Neuron (in vitro differentiated cells): ENCODE measurements around the gene TYW1B.
"Not testable (repeated sequence)": the region's sequence is repeated elsewhere in the genome, so short reads cannot be mapped to it uniquely, and the experiment has no call there.

Experiments used
- H2AFZ ChIP-seq: one replicate; pipeline ENCODE4 v1.6.1; 2013; ENCODE audit warnings: low read depth, mild to moderate bottlenecking, inconsistent platforms, low read length, moderate library complexity
- H3K27me3 ChIP-seq: one replicate; pipeline ENCODE4 v1.6.1; 2013; ENCODE audit warnings: low read length; ENCODE audit not compliant: insufficient read depth
- H3K36me3 ChIP-seq: one replicate; pipeline ENCODE4 v1.6.1; 2013; ENCODE audit warnings: low read length; ENCODE audit not compliant: insufficient read depth
- H3K4me1 ChIP-seq: one replicate; pipeline ENCODE4 v1.6.1; 2013; ENCODE audit warnings: low read length; ENCODE audit not compliant: insufficient read depth
- H3K4me3 ChIP-seq: 2 replicates; pipeline ENCODE4 v1.5.1; 2013; ENCODE audit warnings: mild to moderate bottlenecking, low read length, moderate library complexity
- H3K9me3 ChIP-seq: one replicate; pipeline ENCODE4 v1.6.1; 2013; ENCODE audit warnings: low read length

The TYW1B gene

GRCh38 chr7:72722694-72723093 is 105.3 kb downstream of the TYW1B start:
- H3K4me1 ChIP-seq, H3K9me3 ChIP-seq: not testable (repeated sequence)

GRCh38 chr7:72720890-72721289 is 107.1 kb downstream of the TYW1B start:
- H3K4me3 ChIP-seq, H2AFZ ChIP-seq, H3K36me3 ChIP-seq, H3K9me3 ChIP-seq, H3K4me1 ChIP-seq, H3K27me3 ChIP-seq: not testable (repeated sequence)

More at GRCh38 chr7:72722694-72723093, 105.3 kb downstream of the TYW1B start:
- not testable (repeated sequence) for H2AFZ ChIP-seq, H3K4me3 ChIP-seq, H3K27me3 ChIP-seq, H3K36me3 ChIP-seq

GRCh38 chr7:72717252-72717774 is 110.7 kb downstream of the TYW1B start:
- not testable (repeated sequence) for H2AFZ ChIP-seq

GRCh38 chr7:72711927-72712326 is 116.1 kb downstream of the TYW1B start:
- H3K27me3 ChIP-seq, H3K4me1 ChIP-seq, H3K4me3 ChIP-seq, H3K36me3 ChIP-seq, H3K9me3 ChIP-seq, H2AFZ ChIP-seq: not testable (repeated sequence)

More at GRCh38 chr7:72717252-72717774, 110.7 kb downstream of the TYW1B start:
- not testable (repeated sequence) for H3K9me3 ChIP-seq, H3K36me3 ChIP-seq, H3K4me3 ChIP-seq, H3K4me1 ChIP-seq, H3K27me3 ChIP-seq

GRCh38 chr7:72710983-72711382 is 117.0 kb downstream of the TYW1B start:
- Histone ChIP-seq H2AFZ (no peak overlapping the region), H3K4me3 (no peak overlapping the region), H3K27me3 (no peaks in the 10 kb centered on the region), H3K36me3 (peaks cover 2% of the 10 kb centered on the region), H3K9me3 (no peaks in the 10 kb centered on the region), H3K4me1 (no peaks in the 10 kb centered on the region)

GRCh38 chr7:72709909-72710308 is 118.1 kb downstream of the TYW1B start:
- no peaks in the 10 kb centered on the region for H3K9me3 ChIP-seq
- H3K4me1 ChIP-seq, result peaks cover 4% of the 10 kb centered on the region
- peaks cover 2% of the 10 kb centered on the region for H3K36me3 ChIP-seq
- H3K4me3 ChIP-seq, result no peak overlapping the region
- no peaks in the 10 kb centered on the region for H3K27me3 ChIP-seq
- no peak overlapping the region for H2AFZ ChIP-seq

GRCh38 chr7:72708371-72709050 is 119.5 kb downstream of the TYW1B start:
- not testable (repeated sequence) for H3K4me1 ChIP-seq, H3K27me3 ChIP-seq, H3K4me3 ChIP-seq, H2AFZ ChIP-seq, H3K36me3 ChIP-seq, H3K9me3 ChIP-seq

GRCh38 chr7:72706521-72706920 is 121.5 kb downstream of the TYW1B start:
- Histone ChIP-seq H3K27me3 (no peaks in the 10 kb centered on the region), H3K36me3 (no peaks in the 10 kb centered on the region), H3K4me3 (no peak overlapping the region), H3K4me1 (peaks cover 8% of the 10 kb centered on the region), H2AFZ (no peak overlapping the region), H3K9me3 (no peaks in the 10 kb centered on the region)

GRCh38 chr7:72705693-72706092 is 122.3 kb downstream of the TYW1B start:
- not testable (repeated sequence) for H3K27me3 ChIP-seq, H3K36me3 ChIP-seq, H3K4me1 ChIP-seq, H2AFZ ChIP-seq, H3K9me3 ChIP-seq, H3K4me3 ChIP-seq

- Histone ChIP-seq H3K36me3 (no peaks in the 10 kb centered on the region), H2AFZ (no peak overlapping the region), H3K4me3 (no peak overlapping the region)
Observed at GRCh38 chr7:72704894-72705293, 123.1 kb downstream of the TYW1B start.

GRCh38 chr7:72700548-72700947 is 127.5 kb downstream of the TYW1B start:
- not testable (repeated sequence) for H3K4me3 ChIP-seq, H2AFZ ChIP-seq, H3K36me3 ChIP-seq, H3K9me3 ChIP-seq, H3K27me3 ChIP-seq, H3K4me1 ChIP-seq

More at GRCh38 chr7:72704894-72705293, 123.1 kb downstream of the TYW1B start:
- Histone ChIP-seq H3K4me1 (peaks cover 8% of the 10 kb centered on the region), H3K27me3 (no peaks in the 10 kb centered on the region), H3K9me3 (no peaks in the 10 kb centered on the region)

GRCh38 chr7:72697066-72697465 is 130.9 kb downstream of the TYW1B start:
- not testable (repeated sequence) for H2AFZ ChIP-seq, H3K36me3 ChIP-seq, H3K4me1 ChIP-seq, H3K27me3 ChIP-seq, H3K9me3 ChIP-seq, H3K4me3 ChIP-seq

- not testable (repeated sequence) for H2AFZ ChIP-seq, H3K4me1 ChIP-seq, H3K4me3 ChIP-seq, H3K36me3 ChIP-seq, H3K9me3 ChIP-seq, H3K27me3 ChIP-seq
Observed at GRCh38 chr7:72696643-72697042, 131.4 kb downstream of the TYW1B start.

GRCh38 chr7:72695482-72695881 is 132.5 kb downstream of the TYW1B start:
- H3K4me3 ChIP-seq, H3K4me1 ChIP-seq, H3K9me3 ChIP-seq, H2AFZ ChIP-seq, H3K36me3 ChIP-seq, H3K27me3 ChIP-seq: not testable (repeated sequence)
